HG03135 (cell line): ENCODE measurements around the gene NLGN1.

Source experiments
- ATAC-seq: cut with Tn5 transposase; IDR thresholded peaks from one replicate; pipeline ENCODE4 v1.9.1; 2021; ENCODE audit warnings: mild to moderate bottlenecking, moderate library complexity; ENCODE audit not compliant: unreplicated experiment

NLGN1 gene

DNA sequence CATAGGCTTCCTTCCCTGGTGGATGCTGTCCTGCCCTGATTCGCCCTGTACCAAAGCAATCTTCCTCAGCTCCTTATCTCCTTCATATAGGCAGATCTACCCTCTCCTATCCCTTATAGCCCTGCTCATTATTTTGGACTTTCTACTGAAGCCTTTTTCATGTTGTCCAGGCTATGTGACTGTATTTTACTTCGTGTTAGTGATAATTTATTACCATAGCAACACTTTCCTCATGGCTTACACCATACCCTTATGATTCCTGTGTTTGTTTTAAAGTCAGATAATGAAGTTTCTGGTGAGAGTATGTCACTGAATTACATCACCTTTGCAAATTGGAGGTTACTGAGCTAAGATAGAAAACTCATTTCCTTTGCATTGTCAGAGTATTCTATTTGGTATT is 352.6 kb downstream of the NLGN1 start:
- no peak for ATAC-seq

DNA sequence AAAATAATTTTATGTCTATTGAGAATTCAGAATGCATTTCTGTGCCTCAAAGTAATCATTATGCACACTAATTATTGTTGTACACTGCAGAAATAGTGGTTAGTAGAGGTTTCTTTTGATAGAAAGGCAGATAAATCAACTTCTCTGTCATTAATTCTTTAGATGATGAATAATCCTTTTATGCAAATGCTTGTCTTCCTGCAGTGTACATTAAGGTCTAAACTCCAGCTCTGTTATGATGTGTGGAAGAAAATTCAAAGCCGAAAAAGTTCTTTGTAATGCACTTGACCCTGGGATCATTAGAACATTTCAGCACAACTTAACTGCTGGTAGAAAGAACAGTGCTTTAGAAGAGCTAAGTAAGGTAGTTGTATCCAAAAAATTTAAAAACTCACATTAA is 353.0 kb downstream of the NLGN1 start:
- no peak for ATAC-seq

DNA sequence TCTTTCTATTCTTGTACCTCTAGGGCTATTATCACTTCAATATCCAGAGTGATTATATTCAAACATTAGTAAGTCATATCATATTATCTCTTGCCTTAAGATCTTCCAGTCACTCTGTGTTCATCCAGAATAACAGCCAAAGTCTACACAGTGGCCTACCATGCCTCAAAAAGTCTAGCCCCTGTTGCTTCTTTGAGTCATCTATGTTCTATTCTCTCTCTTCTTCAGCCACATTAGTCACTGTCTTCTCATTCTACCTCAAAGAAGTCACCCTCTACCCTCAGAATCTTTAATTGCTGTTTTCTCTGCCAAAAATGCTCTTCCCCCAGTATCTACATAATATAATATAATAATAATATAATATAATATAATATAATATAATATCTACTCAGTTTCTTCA is 356.0 kb downstream of the NLGN1 start:
- ATAC-seq, result no peak

DNA sequence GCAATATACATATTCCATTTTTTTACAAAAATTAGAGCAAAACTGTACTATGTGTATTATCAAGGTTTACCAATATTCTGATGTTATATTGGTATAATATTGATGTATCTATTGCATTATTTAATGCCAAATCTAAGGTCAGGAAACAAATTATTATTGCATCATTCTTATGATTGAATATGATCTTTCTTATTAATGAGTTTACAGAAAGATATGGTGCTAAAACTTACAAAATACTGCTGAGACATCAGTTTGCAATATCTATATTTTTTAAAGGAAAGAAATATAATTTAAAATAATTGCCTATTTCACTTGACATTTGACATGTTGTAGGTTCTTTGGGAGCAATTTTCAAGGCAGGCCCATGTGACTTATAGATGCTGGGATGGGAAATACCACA is 357.6 kb downstream of the NLGN1 start:
- no peak for ATAC-seq

DNA sequence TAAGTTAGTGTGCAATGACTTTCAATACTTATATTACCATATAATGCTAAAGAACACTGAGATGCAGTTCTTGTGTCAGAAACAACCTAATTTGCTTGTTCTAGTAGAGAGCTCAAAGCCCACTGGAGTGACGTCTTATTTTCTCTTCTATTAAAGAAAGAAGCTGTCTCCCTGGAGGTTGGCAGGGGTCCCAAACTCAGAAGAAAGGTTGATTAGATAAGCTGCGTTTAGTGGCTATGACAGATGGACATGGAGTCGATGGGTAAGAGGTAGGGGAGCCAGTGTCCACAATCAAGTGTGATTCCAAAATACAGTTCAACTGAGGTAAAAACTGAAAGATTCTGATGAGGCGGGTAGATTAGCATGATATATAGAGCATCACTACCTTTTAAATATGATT is 363.6 kb downstream of the NLGN1 start:
- ATAC-seq, result no peak

DNA sequence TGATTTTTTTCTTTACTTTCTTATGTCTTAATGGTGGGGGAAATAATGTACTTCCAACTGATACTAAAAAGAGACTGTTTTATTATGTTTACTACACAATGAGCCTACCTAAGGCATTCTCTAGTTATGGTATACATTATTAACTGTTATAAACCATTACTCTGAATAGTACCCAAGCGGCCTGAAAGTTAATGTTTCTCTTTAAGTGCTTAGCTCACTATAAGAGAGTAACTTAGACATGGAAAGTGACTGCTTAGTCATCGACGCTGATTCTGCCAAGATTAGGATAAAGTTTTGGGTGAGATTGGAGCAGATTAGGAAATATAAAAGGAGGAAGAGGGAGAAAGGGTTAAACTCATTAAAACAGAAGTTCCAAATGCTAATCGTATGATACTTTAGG is 365.0 kb downstream of the NLGN1 start:
- ATAC-seq, result no peak

- ATAC-seq, result no peak
Observed at GRCh38 chr3:173770011-173770410, 372.5 kb downstream of the NLGN1 start.

GRCh38 chr3:173770796-173771573 is 373.4 kb downstream of the NLGN1 start:
- ATAC-seq, result no peak

DNA sequence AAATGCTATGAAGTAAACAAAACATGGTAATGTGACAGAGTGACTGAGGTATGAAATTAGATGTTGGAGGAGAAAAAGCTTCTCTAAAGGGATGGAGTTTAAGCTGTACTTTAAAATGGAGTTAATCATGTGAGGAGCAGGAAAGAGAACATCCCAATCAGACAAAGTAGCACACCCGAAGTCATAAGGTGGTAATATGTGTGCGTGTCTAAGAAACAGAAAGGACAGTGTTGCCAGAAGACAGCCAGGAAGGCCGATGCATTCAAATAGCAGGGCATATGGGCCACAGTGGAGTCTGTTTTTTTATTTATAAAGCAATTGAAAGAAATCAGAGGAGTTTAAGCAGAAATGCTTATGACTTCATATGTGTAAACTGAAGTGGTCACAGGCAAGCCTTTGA is 376.3 kb downstream of the NLGN1 start:
- ATAC-seq, result no peak

DNA sequence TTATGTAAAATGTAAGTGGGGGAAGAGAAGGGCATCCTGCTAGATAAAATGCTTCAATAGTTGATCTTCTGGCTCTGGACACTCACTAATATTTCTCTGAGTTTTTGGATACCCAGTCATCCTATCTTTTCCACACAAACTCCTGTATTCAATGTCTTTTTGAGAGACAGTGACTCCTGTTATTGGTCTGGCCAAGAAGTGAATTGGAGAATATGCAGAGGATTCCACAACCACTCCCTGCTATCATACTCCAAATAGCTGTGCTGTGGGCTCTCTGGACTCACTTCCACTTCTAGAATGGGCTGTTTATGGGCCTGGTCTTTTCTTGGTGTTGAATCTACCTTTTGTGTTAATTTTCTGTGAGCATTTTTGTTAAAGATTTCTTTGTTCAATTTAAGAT is 376.8 kb downstream of the NLGN1 start:
- no peak for ATAC-seq

DNA sequence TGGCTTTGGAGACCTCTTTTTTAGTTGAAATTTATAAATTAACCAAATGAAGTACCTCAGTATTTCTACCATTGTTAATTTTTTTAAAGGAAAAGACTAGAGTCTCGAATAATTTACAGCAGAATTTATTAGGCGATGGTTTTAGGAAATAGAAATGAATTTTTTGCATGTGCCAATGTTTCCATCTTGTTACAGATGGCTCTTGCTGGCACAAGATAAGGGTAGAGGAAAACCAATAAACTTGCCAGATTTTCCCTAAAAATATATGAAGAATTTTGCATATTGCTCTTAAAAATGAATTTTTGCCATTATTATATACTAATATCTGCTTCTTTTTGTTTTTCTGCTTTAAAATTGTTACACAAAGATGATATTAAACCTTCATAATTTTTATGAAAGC is 380.7 kb downstream of the NLGN1 start:
- ATAC-seq, result no peak

GRCh38 chr3:173780067-173780466 is 382.5 kb downstream of the NLGN1 start:
- ATAC-seq, result no peak

DNA sequence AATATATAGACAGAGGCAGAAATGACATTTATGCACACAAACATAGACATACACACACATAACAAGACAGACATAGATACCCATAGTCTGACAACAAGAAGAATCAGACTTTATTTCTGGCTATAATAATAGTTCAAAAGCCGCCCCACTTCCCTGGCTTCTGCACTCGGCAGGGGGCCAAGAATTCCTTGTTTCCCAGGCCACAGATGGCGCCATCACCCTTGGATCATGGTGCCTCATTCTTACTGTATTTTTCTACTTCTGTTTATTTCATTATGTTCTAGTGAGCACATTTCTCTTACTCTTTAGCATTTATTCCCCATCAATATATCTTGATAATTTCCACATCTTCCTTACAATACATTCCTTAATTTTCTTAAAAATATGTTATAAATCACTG is 387.5 kb downstream of the NLGN1 start:
- no peak for ATAC-seq

GRCh38 chr3:173789530-173790162 is 392.1 kb downstream of the NLGN1 start:
- no peak for ATAC-seq

- no peak for ATAC-seq
Observed at GRCh38 chr3:173793963-173794362, 396.4 kb downstream of the NLGN1 start.

DNA sequence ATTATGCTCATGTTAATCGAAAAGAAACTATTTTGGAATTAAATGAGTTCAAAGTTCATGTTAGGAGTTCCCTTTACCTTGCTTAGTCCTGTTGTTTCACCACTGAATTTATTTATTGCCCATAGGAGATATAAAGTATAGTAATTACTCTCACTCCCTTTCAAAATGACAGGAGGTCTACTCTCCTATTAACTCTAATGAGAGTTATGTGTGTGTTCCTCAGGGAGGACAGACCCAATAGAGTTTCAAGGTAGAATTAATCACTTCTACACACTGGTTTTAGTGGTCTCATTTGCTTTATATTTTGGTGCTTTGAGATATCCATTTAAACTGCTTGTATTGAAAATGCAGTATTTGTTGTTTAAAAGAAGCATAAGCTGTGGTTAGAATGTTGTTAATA is 398.9 kb downstream of the NLGN1 start:
- ATAC-seq, result no peak

GRCh38 chr3:173796890-173797289 is 399.3 kb downstream of the NLGN1 start:
- ATAC-seq, result no peak

DNA sequence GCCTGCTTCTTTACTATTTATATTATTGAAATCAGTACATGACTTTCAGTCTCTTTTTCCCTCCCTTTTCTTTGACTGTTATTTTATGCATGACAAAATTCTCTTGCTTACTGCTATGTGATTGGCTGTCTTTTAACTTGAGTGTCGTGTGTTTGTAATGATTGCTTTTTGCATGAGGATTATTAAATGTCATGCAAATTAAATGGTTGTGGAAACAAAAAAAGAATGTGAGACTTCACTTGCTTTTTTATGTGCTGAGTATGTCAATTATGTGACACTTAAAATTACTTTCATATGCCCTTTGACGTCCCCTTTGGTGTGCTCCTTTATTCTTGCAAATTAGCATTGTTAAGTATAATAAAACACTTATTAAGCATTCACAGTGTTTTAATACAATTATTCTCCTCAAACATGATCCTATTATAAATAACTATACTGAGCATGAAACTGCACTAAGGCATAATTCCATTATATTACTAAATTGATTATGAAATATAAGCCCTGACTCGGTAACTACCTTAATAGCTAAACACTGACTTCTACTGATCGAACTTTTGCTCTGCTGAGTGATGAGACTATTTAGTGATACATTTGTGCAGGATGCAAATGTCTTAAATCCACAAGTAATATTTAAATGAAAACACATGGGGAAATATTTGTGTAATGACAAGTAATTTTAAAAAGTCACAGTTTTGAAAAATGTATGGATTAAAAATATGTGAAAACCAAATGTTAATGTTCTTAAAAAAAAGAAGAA is 401.7 kb downstream of the NLGN1 start:
- no peak for ATAC-seq

DNA sequence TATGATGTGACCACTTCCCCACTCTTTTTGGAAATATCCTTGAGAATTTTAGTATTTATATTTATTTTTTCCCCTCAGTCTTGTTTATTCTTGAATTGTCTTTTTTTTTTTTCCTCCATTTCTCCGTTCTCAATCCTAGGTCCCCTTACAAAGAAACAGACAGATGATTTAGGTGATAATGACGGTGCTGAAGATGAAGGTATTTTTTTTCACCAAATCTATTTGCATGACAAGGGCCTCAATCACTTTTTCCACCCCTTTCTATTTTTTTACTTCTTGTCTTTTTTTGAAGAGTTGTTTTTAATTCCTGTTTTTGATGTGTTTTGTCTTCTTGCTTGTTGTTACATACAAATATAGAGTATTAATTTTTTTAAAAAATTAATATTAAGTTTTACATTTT is 402.6 kb downstream of the NLGN1 start:
- no peak for ATAC-seq

DNA sequence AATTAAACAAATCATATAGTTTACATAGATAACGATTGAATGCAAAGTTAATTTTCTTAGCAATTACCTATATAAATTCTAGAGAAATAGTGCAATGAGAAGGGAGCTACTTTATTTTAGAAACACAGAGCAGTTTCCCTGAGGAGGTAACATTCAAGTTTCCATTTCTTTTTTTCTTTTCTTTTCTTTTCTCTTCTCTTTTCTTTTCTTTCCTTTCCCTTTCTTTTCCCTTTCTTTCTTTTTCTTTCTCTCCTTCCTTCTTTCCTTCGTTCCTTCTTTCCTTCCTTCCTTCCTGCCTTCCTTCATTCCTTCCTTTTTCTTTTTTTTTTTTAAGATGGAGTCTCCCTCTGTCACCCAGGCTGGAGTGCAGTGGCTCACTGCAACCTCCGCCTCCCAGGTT is 417.3 kb downstream of the NLGN1 start:
- no peak for ATAC-seq

DNA sequence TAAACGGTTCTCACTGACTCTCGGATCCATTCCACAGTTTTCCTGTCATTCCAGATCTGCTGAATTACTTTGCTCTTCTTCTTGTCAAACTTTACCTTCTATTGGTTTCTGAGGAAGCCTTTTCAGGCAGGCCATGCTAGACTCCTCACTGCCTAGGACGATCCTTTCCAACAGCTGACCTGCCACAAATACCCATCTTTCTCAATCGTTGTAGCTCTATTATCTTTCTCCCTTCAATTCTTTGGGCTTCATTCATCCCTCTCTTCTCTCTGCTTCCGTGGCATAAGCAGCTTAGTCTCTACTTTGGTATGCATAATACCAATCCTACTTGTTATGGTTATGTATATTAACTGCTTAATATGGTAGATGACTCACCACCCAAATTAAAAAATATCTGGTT is 421.8 kb downstream of the NLGN1 start:
- ATAC-seq, result no peak

DNA sequence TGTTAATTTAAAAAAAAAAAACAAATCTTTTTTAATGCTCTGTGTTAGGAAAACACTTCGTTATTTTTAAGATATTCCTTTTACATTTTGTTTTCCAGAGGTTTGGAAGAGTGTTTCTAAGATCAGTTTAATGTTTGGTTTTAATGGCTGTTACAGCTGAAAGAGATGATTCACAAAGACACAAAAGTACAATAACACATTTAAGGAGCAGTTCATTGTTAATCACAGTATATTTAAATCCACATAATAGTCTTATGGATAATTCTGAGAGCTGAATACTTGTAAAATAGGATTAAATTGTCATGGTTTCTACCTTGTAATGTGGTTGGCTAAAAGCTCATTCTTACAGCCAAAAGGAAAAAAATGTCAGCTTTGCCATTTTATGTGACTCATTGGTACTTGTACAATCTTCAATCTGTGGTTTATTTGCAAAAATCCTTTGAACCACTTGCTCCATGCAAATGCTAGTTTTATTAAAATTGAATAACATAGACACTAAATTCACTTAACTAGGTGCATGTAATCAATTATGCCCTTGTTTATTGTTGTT is 426.4 kb downstream of the NLGN1 start:
- no peak for ATAC-seq
